ENCODE measurements around the gene ERBIN.
"Not testable (repeated sequence)": the region's sequence is repeated elsewhere in the genome, so short reads cannot be mapped to it uniquely, and the experiment has no call there.

ERBIN gene, protein sequence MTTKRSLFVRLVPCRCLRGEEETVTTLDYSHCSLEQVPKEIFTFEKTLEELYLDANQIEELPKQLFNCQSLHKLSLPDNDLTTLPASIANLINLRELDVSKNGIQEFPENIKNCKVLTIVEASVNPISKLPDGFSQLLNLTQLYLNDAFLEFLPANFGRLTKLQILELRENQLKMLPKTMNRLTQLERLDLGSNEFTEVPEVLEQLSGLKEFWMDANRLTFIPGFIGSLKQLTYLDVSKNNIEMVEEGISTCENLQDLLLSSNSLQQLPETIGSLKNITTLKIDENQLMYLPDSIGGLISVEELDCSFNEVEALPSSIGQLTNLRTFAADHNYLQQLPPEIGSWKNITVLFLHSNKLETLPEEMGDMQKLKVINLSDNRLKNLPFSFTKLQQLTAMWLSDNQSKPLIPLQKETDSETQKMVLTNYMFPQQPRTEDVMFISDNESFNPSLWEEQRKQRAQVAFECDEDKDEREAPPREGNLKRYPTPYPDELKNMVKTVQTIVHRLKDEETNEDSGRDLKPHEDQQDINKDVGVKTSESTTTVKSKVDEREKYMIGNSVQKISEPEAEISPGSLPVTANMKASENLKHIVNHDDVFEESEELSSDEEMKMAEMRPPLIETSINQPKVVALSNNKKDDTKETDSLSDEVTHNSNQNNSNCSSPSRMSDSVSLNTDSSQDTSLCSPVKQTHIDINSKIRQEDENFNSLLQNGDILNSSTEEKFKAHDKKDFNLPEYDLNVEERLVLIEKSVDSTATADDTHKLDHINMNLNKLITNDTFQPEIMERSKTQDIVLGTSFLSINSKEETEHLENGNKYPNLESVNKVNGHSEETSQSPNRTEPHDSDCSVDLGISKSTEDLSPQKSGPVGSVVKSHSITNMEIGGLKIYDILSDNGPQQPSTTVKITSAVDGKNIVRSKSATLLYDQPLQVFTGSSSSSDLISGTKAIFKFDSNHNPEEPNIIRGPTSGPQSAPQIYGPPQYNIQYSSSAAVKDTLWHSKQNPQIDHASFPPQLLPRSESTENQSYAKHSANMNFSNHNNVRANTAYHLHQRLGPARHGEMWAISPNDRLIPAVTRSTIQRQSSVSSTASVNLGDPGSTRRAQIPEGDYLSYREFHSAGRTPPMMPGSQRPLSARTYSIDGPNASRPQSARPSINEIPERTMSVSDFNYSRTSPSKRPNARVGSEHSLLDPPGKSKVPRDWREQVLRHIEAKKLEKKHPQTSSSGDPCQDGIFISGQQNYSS (N-terminal part only)

DNA sequence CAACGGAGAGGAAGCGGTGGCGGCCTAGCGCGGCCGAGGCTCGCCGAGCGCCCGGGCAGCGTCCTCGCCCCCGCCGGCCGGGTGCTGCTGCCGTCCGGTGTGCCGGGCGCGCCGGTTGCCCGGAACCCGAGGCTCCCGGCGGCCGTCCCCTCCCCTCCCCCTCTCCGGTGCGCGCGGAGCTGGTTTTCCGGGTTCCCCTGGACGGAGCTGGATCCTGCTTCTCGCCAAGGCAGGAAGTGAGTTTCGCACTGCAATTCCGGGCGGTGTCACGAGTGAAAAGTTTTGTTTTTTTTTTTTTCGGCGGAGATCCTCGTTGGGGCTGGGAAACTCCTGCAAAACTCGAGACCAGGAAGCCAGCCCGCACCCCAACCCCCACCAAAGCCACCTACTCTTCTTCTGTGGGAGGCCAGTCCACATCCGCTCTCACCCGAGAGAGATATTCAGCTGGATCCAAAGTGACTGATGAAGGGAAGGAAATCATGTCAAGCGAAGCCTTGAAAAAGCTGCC, at the start of gene ERBIN:
ERBIN (plus strand) TSS at position 300 of the 508 bp plus-strand sequence. CDS start 66,144 bp downstream, outside the sequence.
- DNase-seq, result peak; percentile 74

DNA sequence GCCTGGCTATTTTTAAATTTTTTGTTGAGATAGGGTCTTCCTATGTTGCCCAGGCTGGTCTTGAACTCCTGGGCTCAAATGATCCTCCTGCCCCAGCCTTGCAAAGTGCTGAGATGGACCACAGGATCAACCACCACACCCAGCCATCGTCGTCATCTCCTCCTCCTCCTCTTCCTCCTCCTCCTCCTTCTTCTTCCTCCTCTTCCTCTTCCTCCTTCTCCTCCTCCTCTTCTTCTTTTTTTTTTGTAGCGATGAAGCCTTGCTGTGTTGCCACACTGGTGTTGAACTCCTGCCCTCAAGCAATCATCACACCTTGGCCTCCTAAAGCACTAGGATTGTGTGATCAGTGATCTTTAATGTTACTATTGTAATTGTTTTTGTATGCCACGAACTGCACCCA, 49.4 kb upstream of the ERBIN start:
- no peak for DNase-seq

DNA sequence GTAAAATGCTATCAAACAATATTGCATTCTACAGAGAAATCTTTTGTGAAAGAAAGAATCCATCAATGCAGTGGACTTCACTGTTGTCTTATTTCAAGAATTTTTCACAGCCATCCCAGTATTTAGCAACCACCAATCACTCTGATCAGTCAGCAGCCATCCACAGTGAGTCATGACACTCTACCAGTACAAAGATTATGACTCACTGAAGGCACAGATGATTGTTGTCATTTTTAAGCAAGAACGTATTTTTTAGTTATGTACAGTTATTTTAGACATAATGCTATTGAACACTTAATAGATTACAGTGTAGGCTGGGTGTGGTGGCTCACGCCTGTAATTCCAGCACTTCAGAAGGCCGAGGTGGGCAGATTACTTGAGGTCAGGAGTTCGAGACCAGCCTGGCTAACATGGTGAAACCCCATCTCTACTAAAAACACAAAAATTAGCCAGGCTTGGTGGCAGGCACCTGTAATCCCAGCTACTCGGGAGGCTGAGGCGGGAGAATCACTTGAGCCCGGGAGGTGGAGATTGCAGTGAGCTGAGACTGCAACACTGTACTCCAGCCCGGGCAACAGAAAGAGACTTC, 46.6 kb upstream of the ERBIN start:
- DNase-seq, result not testable (repeated sequence)

DNA sequence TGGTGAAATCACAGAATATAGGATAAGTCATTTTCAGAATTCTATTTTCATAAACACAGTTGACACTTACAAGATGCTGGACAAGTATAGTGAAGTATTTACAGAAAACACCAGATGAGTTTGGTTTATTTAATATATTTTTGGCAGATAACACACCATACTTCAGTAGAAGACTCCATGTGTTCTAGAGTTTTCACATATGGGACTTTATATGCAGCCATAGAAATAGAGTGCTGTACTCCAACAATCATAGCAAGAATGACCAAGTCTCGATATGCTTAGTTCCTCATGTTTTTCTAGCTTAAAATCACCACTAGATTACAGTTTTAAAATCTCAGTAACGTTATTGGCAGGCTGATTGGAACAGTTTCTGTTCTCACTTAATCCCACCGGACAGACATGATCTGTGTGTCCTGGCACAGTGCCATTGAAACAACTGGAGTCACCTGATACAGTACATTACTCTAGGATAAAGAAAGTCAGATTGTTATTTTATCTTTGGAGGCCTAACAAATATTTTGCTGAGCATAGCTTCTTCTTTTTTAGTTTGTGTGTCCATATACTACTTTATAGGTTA, 45.8 kb upstream of the ERBIN start:
- DNase-seq, result no peak

DNA sequence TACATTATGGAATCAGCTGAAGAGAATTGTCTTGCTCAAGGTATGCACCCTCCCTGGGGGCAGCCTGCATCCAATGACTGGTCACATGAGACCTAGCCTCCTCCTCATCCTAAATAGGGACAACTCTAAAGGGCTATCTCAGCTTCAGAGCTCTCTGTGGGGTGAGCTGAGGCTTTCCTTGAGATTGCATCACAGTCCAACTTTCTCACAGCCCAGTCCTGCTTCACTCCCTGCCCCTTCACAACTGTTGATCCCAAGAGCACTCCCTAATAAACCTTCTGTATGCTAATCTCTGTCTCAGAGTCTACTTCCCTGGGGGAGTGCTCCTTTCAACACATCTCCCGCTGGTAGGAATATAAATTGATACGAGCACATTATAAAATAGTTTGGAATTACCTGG, 44.1 kb upstream of the ERBIN start:
- DNase-seq, result no peak

DNA sequence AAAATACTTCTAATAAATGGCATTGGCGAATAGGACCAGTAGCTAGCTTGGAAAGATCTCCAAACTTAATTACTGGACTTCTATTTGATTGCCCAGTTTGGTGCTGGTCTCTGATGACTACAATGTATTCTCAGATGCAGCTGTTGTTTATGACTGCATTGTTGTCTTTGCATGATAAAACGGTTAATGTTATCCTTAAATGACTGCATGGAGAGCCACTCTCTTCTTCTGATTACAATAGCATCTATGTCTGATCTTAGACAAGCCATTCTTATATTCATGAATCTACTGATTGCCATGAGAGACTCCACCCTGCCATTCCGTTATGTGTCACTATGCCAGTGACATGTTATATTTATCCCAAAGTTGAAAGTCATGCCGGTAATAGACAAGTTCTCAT, 42.9 kb upstream of the ERBIN start:
- DNase-seq, result no peak

DNA sequence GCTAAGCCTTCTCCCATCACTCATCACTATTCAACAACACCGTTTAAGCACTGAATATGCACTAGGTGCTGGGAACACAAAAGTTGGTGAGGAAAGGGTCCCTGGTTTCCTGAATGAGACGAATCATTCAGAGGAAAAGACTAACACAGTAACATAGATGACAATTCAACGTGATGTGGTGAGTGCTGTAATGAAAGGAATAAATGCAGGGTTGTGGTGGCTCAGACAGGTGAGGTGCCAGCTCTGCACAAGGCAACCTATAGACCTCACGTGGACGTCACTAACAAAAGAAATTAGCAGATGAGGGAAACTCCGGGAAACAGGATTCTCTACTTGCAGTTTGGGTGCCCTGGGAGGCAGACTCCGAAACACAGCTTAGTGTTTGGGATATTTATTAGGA, 40.0 kb upstream of the ERBIN start:
- DNase-seq, result no peak

DNA sequence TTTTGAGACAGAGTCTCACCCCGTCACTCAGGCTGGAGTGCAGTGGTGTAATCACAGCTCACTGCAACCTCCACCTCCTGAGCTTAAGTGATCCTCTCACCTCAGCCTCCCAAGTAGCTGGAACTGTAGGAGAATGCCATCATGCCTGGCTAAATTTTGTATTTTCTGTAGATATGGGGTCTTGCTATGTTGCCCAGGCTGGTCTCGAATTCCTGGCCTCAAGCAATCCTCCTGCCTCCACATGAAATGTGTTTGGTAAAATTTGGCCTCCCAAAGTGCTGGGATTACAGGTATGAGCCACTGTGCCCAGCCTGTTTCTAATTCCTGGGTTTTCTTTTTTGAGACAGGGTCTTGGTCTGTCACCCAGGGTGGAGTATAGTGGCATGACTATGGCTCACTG, 34.4 kb upstream of the ERBIN start:
- not testable (repeated sequence) for DNase-seq

DNA sequence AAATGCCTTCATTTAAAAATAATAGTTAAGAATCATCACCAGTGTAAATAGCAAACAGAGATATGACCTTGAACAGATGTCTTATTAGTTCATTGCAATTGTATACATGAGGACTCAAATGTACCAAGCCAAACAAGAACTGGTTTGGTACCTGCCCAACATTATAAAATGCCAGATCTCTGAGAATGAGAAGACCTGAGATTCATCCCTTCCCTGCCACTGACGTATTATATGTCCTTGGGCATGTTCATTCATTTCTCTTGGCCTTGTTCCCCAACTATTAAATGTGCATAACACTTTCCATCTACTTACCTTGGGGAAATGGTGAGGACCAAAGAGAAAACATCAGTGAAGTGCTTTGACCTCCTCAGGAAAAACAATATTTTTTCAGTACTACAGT, 33.6 kb upstream of the ERBIN start:
- DNase-seq, result no peak

DNA sequence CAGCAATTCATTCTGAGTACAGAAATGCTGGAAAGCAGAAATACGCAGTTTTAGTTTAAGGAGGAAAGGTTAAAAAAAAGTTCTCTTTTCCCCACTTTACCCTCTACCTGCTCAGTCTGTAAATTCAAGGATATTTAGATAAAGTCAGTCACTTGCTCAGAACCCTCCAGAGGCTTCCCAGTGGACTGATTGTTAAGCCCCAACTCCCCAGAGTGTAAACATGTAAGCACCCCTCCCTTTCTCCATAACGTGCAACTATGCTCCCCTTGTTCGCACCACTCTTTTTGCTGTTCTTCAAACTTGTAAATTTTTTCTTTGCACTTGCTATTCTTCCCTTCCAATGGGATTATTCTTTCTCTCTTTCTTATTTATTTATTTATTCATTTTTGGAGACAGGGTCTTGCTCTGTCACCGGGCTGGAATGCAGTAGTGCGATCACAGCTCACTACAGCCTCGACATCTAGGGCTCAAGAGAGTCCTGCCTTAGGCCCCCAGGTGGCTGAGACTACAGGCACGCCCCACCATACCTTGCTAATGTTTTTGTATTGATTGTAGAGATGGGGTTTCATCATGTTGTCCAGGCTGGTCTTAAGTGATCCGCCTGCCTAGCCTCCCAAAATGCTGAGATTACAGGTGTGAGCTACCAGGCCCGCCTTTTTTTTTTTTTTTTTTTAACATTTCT, 32.5 kb upstream of the ERBIN start:
- no peak for DNase-seq

DNA sequence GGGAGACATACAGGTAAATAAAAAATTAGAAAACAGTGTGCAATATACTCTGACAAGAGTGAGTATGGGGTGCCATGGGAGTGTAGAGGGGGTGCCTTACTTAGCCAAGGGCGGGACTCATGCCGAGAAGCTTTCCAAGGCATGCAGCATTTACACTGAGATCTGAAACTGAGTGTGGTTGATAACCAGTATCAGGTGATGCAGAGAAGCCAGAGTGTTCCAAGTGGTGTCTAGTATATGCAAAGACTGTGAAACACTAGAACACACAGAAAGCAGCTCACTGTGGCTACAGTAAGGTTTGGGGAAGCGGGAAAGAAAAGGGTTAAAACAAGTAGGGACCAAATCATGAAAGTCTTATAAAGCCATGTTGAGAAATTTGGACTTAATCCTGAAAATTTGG, 30.5 kb upstream of the ERBIN start:
- DNase-seq, result no peak

DNA sequence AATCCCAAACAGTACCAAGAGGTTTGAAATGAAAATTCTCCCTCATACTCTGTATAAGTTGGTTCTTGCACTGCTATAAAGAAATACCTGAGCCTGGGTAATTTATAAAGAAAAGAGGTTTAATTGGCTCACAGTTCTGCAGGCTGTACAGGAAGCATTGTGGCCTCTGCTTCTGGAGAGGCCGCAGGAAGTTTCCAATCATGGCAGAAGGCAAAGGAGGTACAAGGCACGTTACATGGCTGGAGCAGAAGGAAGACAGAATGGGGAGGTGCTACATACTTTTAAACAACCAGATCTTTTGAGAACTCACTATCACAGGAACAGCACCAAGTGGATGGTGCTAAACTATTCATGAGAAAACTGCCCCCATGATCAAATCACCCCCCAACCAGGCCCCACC, 25.6 kb upstream of the ERBIN start:
- no peak for DNase-seq

DNA sequence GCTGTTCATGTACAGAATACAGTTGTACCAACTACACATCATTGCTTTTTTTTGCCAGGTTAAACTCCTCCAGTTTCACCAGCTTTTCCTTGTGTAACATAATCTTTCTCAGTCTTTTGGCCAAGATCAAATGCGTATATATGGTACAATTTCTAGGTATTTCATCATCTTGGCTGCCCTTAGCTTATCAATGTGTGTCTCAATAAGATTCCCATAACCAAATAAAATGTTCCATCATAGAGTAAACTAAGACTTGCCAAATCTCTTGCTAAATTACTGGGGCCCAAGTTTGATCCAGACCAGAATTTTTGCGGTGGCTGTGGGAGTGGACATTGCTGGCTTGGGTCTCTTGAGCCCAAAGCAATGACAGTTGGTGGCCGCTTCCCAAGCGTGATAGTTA, 24.3 kb upstream of the ERBIN start:
- DNase-seq, result no peak

DNA sequence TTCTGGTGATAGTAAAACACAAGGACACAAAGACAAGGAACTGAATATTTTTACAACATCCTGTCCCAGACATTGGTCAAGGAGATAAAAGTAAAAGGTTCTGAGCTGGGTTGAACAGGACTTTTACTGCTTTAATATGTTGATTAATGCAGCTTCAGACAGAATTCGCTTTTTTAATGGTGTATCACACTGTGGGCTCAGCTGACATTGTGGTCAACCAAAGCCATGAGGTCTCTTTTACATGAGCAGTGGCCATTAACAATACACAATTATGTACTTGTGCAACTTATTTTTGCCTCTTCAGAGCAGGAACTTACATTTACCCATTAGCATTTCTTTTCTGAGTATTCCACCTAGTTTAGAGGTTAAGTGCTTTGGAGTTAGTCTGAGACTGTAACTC, 22.8 kb upstream of the ERBIN start:
- DNase-seq, result no peak

DNA sequence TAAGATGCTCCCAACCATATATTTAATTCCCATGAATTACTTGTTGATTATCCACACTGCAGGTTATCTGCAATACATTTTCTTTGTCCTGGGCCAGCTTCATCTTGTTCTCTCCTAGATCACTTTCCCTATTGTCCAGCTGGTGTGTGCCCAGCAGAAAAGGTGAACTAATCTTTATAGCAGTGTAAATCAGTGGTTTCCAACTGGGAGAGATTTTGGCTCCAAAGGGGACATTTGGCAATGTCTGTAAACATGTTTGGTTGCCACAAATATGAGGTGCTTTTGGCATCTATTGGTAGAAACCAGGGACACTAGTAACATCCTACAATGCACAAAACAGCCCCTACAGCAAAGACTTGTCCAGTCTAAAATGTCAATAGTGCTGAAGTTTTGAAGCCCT, 20.1 kb upstream of the ERBIN start:
- no peak for DNase-seq

DNA sequence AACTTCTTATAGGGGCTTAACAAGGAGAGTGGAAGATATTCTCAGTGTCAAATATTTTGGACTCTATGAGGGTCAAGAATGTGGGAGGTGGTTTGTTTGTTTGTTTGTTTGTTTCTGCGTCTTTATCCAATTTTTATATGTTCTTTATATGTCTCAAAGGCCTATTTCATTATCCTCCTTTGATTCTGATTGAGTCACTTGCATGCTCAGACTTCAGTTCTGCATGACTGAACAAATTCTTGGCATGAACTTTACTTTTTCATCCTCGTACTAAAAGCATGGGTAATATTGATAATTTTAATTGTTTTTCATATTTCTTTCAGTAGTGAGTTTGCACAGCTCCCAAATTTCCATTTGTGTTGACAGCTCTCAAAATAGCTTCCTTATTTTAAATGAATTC, 19.2 kb upstream of the ERBIN start:
- DNase-seq, result no peak

DNA sequence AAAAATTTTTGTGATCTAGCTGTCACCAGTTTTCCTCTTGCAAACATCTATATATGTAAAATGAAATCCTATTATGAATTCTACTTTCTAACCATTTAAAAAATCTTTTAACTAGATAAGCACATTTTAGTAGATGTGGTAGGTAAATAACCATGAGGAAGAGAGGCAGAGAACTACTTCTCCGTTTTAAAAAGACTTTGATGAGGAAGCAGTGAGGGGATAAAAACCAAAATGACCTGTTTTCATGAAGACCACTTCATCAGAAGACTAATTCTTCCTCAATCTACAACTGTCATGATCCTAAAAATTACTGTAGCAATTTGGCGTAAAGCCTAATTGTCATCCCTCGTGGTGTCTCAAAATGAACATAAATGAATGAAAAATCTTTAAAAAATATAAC, 15.7 kb upstream of the ERBIN start:
- DNase-seq, result no peak

DNA sequence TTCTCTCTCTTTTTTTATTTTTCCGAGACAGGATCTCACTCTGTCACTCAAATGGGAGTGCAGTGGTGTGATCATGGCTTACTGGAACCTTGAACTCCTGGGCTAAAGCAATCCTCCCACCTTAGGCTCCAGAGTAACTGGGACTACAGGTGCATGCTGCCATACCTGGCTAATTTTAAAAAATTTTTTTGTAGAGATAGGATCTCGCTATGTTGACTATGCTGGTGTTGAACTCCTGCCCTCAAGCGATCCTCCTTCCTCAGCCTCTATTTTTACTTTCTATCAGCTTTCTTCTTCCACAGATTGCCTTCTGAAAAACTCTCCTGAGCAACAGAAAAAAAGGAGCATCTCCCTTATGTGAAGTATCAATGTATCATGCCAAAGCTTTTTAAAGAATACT, 14.1 kb upstream of the ERBIN start:
- no peak for DNase-seq

DNA sequence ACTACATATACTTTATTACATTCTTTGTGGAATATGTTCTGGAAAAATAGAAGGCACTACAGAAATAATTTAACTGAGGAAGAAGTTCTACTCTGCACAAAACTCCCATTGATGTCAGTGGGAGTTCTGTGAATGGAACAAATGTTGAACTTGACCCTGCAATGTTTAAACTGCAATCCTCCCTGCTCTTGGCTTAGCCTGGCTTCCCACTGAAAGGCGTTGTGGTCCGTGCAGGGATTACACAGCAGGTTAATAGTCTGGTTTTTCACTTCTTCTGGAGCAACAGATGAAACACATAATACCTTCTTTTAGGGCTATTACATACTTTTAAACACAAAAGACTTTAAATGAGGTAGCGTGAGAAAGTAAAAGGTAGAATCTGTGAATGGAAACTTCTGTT, 12.9 kb upstream of the ERBIN start:
- DNase-seq, result no peak

DNA sequence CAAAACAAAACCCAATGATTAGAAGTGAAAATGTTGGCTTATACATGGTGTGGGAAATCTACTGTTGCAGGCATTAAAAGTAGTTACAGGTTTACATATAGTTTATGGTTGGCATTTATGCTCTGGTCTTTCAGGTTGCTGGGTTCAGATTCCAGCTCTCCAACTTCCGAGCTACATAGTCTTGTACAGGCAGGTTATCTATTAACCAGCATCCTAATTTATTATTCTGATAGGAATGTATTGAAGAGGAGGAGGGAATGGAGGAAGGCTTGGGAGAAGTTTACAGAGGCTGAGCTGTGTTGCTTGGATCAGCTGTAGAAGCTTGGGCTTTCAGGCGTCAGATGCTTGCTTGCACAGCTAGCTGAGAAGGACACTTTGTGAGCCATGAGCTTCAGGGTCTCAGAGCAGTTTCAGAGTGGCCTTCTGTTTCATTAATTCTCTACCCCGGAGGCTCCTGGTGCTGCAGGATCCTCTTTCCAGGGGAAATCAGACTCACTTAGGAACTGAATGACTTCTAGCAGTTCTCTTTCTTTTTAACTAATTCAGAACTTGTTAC, 11.7 kb upstream of the ERBIN start:
- DNase-seq, result no peak

DNA sequence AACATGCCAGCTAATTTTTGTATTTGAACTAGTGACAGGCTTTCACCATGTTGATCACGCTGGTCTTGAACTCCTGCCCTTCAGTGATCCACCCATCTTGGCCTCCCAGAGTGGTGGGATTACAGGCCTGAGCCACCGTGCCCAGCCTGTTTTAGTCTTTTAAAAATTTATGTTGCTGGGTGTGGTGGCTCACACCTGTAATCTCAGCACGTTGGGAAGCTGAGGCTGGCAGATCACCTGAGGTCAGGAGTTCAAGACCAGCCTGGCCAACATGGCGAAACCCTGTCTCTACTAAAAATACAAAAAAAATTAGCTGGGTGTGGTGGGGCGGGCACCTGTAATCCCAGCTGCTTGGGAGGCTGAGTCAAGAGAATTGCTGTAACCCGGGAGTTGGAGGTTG, 10.7 kb upstream of the ERBIN start:
- not testable (repeated sequence) for DNase-seq
